Ureter (tissue), 1 donor: ENCODE results near the gene THAP3. TPM values are rescaled to one million over a fixed set of nuclear protein-coding genes. Genes with fewer than 3 reads are reported as not detected.

ENCODE experiments used
- DNase-seq: peaks from one replicate; pipeline ENCODE4 v3.0.0-alpha.2; 2020; ENCODE audit warnings: low spot score
- total RNA-seq: library from RNA; stranded (reverse); gene quantifications from one replicate; pipeline ENCODE4 v1.2.4, GENCODE V29; 2023
- donor health status: DM: yes; HTN: yes; CAD: no.

The THAP3 gene
- total RNA-seq, 1 donor from 2014 or later: 11.7 TPM

- DNase-seq: no peak
Measured at GRCh38 chr1:6673816-6674398, 49.2 kb downstream of the THAP3 start.

- DNase-seq: no peak
Measured at GRCh38 chr1:6674771-6675170, 50.1 kb downstream of the THAP3 start.

- no peak for DNase-seq
Measured at GRCh38 chr1:6675941-6676340, 51.3 kb downstream of the THAP3 start.

Other genes with a start within 250 kb of the THAP3 start
- gene ACOT7, start 231.1 kb upstream of the THAP3 start, total RNA-seq: 19.1 TPM
- 2.1 TPM for gene HES2, start 204.9 kb upstream of the THAP3 start, total RNA-seq
- gene ESPN, start 200.1 kb upstream of the THAP3 start, total RNA-seq: 6.2 TPM
- gene TNFRSF25, start 158.7 kb upstream of the THAP3 start, total RNA-seq: 17.1 TPM
- gene PLEKHG5, start 133.2 kb upstream of the THAP3 start, total RNA-seq: 17.7 TPM
- gene NOL9, start 70.4 kb upstream of the THAP3 start, total RNA-seq: 41.5 TPM
- gene TAS1R1, start 69.6 kb upstream of the THAP3 start, total RNA-seq: not detected
- 50.4 TPM for gene ZBTB48, start 44.9 kb upstream of the THAP3 start, total RNA-seq
- 25.8 TPM for gene KLHL21, start 22.0 kb upstream of the THAP3 start, total RNA-seq
- 10.9 TPM for gene PHF13, start 11.1 kb upstream of the THAP3 start, total RNA-seq
- gene DNAJC11, start 76.9 kb downstream of the THAP3 start, total RNA-seq: 65.3 TPM
- gene CAMTA1, start 160.6 kb downstream of the THAP3 start, total RNA-seq: 88.1 TPM